H1 (cell line): ENCODE measurements around the gene GIPC2. TPM values are rescaled to one million over a fixed set of nuclear protein-coding genes. Genes with fewer than 3 reads are reported as not detected.

Experiments used
- CTCF ChIA-PET: fragments of 300-600 bp; sonication (Branson Sonifier 250); formaldehyde crosslinking; loops from one replicate; lab custom pipeline; 2021; ENCODE audit not compliant: partially characterized antibody; lab: Charles Lee
- POLR2A ChIA-PET: fragments of 300-600 bp; sonication (Branson Sonifier 250); formaldehyde crosslinking; loops from one replicate; lab custom pipeline; 2021; ENCODE audit warnings: inconsistent platforms; ENCODE audit not compliant: partially characterized antibody; lab: Charles Lee
- DNase-seq, 2 experiments: peaks; one replicate each; pipeline versions ENCODE4 v3.0.0 to v3.0.0-alpha.2; 2010 to 2022; ENCODE audit warnings: low spot score in 2 of 2, low read depth in 1 of 2, mixed read lengths in 1 of 2
- FAIRE-seq: peaks from 2 replicates; lab custom pipeline; 2011; peaks lifted over from hg19 to GRCh38; lab: Jason Lieb, UNC
- H2AFZ ChIP-seq: 2 replicates; pipeline ENCODE4 v1.8.1; 2012; ENCODE audit warnings: low read length, inconsistent platforms
- H2AK5ac ChIP-seq: 2 replicates; pipeline ENCODE4 v1.6.1; 2013; ENCODE audit warnings: low read depth, low read length
- H2BK120ac ChIP-seq: replicated peaks from 2 replicates; pipeline ENCODE3; 2013; ENCODE audit warnings: low read depth, low read length, inconsistent platforms
- H2BK12ac ChIP-seq: 2 replicates; pipeline ENCODE4 v1.6.1; 2013; ENCODE audit warnings: low read depth, low read length
- H2BK15ac ChIP-seq: 2 replicates; pipeline ENCODE4 v1.6.1; 2013; ENCODE audit warnings: low read length
- H2BK20ac ChIP-seq: 2 replicates; pipeline ENCODE4 v1.6.1; 2013; ENCODE audit warnings: low read length
- H2BK5ac ChIP-seq: 2 replicates; pipeline ENCODE4 v1.6.1; 2013; ENCODE audit warnings: low read depth, low read length
- H3K14ac ChIP-seq: 2 replicates; pipeline ENCODE4 v1.6.1; 2013; ENCODE audit warnings: inconsistent platforms; ENCODE audit not compliant: insufficient read length
- H3K18ac ChIP-seq: 2 replicates; pipeline ENCODE4 v1.6.1; 2013; ENCODE audit warnings: low read length; ENCODE audit errors: extremely low read depth
- H3K23ac ChIP-seq: 2 replicates; pipeline ENCODE4 v1.6.1; 2013; ENCODE audit warnings: inconsistent platforms; ENCODE audit not compliant: insufficient read length
- H3K23me2 ChIP-seq: 2 replicates; pipeline ENCODE4 v1.6.1; 2013; ENCODE audit warnings: low read depth, low read length
- H3K27ac ChIP-seq: 2 replicates; pipeline ENCODE4 v1.6.1; 2011; ENCODE audit warnings: low read depth, low read length, inconsistent platforms
- H3K27me3 ChIP-seq, 4 experiments: replicated peaks in 1 of 4; 1 replicate in 1 of 4; 2 replicates in 3 of 4; pipeline versions ENCODE4 v1.6.1 to v1.8.1; 2011 to 2013; ENCODE audit warnings: low read length in 3 of 4, mild to moderate bottlenecking in 3 of 4, inconsistent platforms in 2 of 4, mixed read lengths in 2 of 4, moderate library complexity in 1 of 4; ENCODE audit not compliant: control insufficient read depth in 3 of 4, insufficient read depth in 3 of 4; ENCODE audit errors: extremely low read depth in 1 of 4
- H3K36me3 ChIP-seq, 4 experiments: 2 replicates each; pipeline versions ENCODE4 v1.6.1 to v1.8.1; 2011 to 2013; ENCODE audit warnings: mild to moderate bottlenecking in 4 of 4, low read length in 3 of 4, moderate library complexity in 2 of 4, control low read depth in 1 of 4, inconsistent platforms in 1 of 4; ENCODE audit not compliant: insufficient read depth in 4 of 4, control insufficient read depth in 2 of 4
- H3K4ac ChIP-seq: replicated peaks from 2 replicates; pipeline ENCODE3; 2013; ENCODE audit warnings: low read length, low read depth, mixed read lengths, inconsistent platforms; ENCODE audit not compliant: insufficient read length
- H3K4me1 ChIP-seq, 4 experiments: replicated peaks in 1 of 4; 1 replicate in 1 of 4; 2 replicates in 3 of 4; pipeline versions ENCODE4 v1.6.1 to v1.8.1; 2011 to 2013; ENCODE audit warnings: low read length in 3 of 4, inconsistent platforms in 2 of 4, mixed read lengths in 1 of 4; ENCODE audit not compliant: insufficient read depth in 4 of 4, control insufficient read depth in 3 of 4
- H3K4me2 ChIP-seq, 2 experiments: 2 replicates each; pipeline versions ENCODE4 v1.6.1 to v1.8.1; 2011 to 2013; ENCODE audit warnings: low read depth in 2 of 2, low read length in 2 of 2, control low read depth in 1 of 2, inconsistent platforms in 1 of 2, mild to moderate bottlenecking in 1 of 2; ENCODE audit not compliant: insufficient read depth in 1 of 2
- H3K4me3 ChIP-seq, 4 experiments: fragments of 200-600, 300-600 bp in 1 of 4; sonication (generic), shearing (Covaris generic), sonication (Bioruptor Twin) in 1 of 4; 2 replicates each; pipeline versions ENCODE4 v1.5.1 to v1.8.1; 2011 to 2016; ENCODE audit warnings: low read length in 4 of 4, low read depth in 3 of 4, control low read depth in 2 of 4, inconsistent platforms in 2 of 4, mild to moderate bottlenecking in 2 of 4, mixed read lengths in 1 of 4, moderate library complexity in 1 of 4; ENCODE audit not compliant: insufficient read depth in 2 of 4; ENCODE audit errors: extremely low read depth in 1 of 4
- H3K56ac ChIP-seq: replicated peaks from 2 replicates; pipeline ENCODE3; 2013; ENCODE audit warnings: low read depth, mild to moderate bottlenecking, mixed read lengths, low read length, inconsistent platforms; ENCODE audit not compliant: insufficient read length
- H3K79me1 ChIP-seq: 2 replicates; pipeline ENCODE4 v1.6.1; 2013; ENCODE audit warnings: low read depth, low read length, control low read depth
- H3K79me2 ChIP-seq, 2 experiments: 2 replicates each; pipeline versions ENCODE4 v1.6.1 to v1.8.1; 2012 to 2013; ENCODE audit warnings: low read length in 2 of 2, mild to moderate bottlenecking in 2 of 2, inconsistent platforms in 1 of 2; ENCODE audit not compliant: insufficient read depth in 2 of 2, control insufficient read depth in 1 of 2
- H3K9ac ChIP-seq, 4 experiments: replicated peaks in 1 of 4; 1 replicate in 1 of 4; 2 replicates in 3 of 4; pipeline versions ENCODE4 v1.6.1 to v1.8.1; 2011 to 2013; ENCODE audit warnings: low read depth in 3 of 4, low read length in 3 of 4, control low read depth in 2 of 4, mild to moderate bottlenecking in 2 of 4, moderate library complexity in 2 of 4, inconsistent platforms in 1 of 4; ENCODE audit errors: extremely low read depth in 1 of 4
- H3K9me3 ChIP-seq, 2 experiments: 2 replicates each; pipeline versions ENCODE4 v1.6.1 to v1.8.1; 2012 to 2013; ENCODE audit warnings: mild to moderate bottlenecking in 2 of 2, moderate library complexity in 2 of 2, control low read depth in 1 of 2, inconsistent platforms in 1 of 2, low read depth in 1 of 2, low read length in 1 of 2, mixed read lengths in 1 of 2; ENCODE audit not compliant: insufficient read depth in 2 of 2
- H4K20me1 ChIP-seq, 2 experiments: replicated peaks in 1 of 2; 2 replicates each; pipeline versions ENCODE3 to v1.8.1; 2011 to 2013; ENCODE audit warnings: inconsistent platforms in 2 of 2, low read length in 2 of 2, mild to moderate bottlenecking in 1 of 2; ENCODE audit not compliant: insufficient read depth in 2 of 2, control insufficient read depth in 1 of 2
- H4K5ac ChIP-seq: 2 replicates; pipeline ENCODE4 v1.6.1; 2013; ENCODE audit warnings: low read length, low read depth, mixed read lengths, inconsistent platforms; ENCODE audit not compliant: insufficient read length
- H4K8ac ChIP-seq: 2 replicates; pipeline ENCODE4 v1.8.0; 2013; ENCODE audit warnings: mild to moderate bottlenecking, moderate library complexity, low read length, inconsistent platforms; ENCODE audit not compliant: insufficient read depth; ENCODE audit errors: extremely low read depth
- H4K91ac ChIP-seq: replicated peaks from 2 replicates; pipeline ENCODE3; 2013; ENCODE audit warnings: low read length, mixed read lengths, inconsistent platforms; ENCODE audit not compliant: insufficient read length
- BACH1 ChIP-seq: IDR thresholded peaks from 2 replicates; pipeline ENCODE4 v1.6.1; 2012; ENCODE audit warnings: low read length, improper control_type of control experiment
- BCL11A ChIP-seq, 2 experiments: IDR thresholded peaks; one replicate each; pipeline ENCODE4 v1.6.1; 2011; ENCODE audit warnings: low read depth in 2 of 2, low read length in 2 of 2, mild to moderate bottlenecking in 2 of 2
- EGR1 ChIP-seq: IDR thresholded peaks from 2 replicates; pipeline ENCODE4 v1.6.1; 2011; ENCODE audit warnings: low read depth, low read length, borderline replicate concordance
- FOSL1 ChIP-seq: IDR thresholded peaks from 2 replicates; pipeline ENCODE4 v1.6.1; 2011; ENCODE audit warnings: mild to moderate bottlenecking, low read depth, low read length, moderate library complexity; ENCODE audit not compliant: insufficient read depth
- HDAC6 ChIP-seq: IDR thresholded peaks from one replicate; pipeline ENCODE4 v1.7.1; 2012; ENCODE audit warnings: low read depth, mild to moderate bottlenecking, inconsistent platforms, low read length, moderate library complexity
- JUN ChIP-seq: IDR thresholded peaks from 2 replicates; pipeline ENCODE4 v1.6.1; 2011; ENCODE audit warnings: low read depth, mild to moderate bottlenecking, improper control_type of control experiment, low read length
- KDM4A ChIP-seq: IDR thresholded peaks from one replicate; pipeline ENCODE4 v1.7.1; 2012; ENCODE audit warnings: low read depth, mild to moderate bottlenecking, moderate library complexity, low read length, inconsistent platforms; ENCODE audit not compliant: severe bottlenecking
- KDM5A ChIP-seq: fragments of 200-600 bp; IDR thresholded peaks from 2 replicates; pipeline ENCODE4 v1.7.1; 2012; ENCODE audit warnings: mild to moderate bottlenecking, low read length, inconsistent platforms, mixed read lengths
- SIX5 ChIP-seq: IDR thresholded peaks from 2 replicates; pipeline ENCODE4 v1.6.1; 2011; ENCODE audit warnings: mild to moderate bottlenecking, low read depth, low read length
- SP1 ChIP-seq: IDR thresholded peaks from 2 replicates; pipeline ENCODE4 v1.6.1; 2011; ENCODE audit warnings: low read depth, low read length
- SP2 ChIP-seq: IDR thresholded peaks from 2 replicates; pipeline ENCODE4 v1.6.1; 2012; ENCODE audit warnings: mild to moderate bottlenecking, low read length, inconsistent platforms
- SUZ12 ChIP-seq: fragments of 200-600 bp; sonication (generic); IDR thresholded peaks from 2 replicates; pipeline ENCODE4 v1.6.1; 2012; ENCODE audit warnings: mild to moderate bottlenecking, inconsistent platforms, low read length, moderate library complexity, mixed read lengths
- TCF12 ChIP-seq: IDR thresholded peaks from 2 replicates; pipeline ENCODE4 v1.6.1; 2011; ENCODE audit warnings: low read depth, mild to moderate bottlenecking, low read length
- TEAD4 ChIP-seq: IDR thresholded peaks from 2 replicates; pipeline ENCODE4 v1.6.1; 2012; ENCODE audit warnings: low read depth, low read length, inconsistent platforms, mixed read lengths
- YY1 ChIP-seq: IDR thresholded peaks from 2 replicates; pipeline ENCODE4 v1.6.1; 2011; ENCODE audit warnings: low read depth, mild to moderate bottlenecking, low read length
- WGBS, 2 experiments: shearing (Covaris generic) in 1 of 2; methylation state at CpG; one replicate each; pipeline versions ENCODE4 v1.1.6 to v1.1.7; 2013 to 2015; ENCODE audit warnings: low lambda C conversion rate in 2 of 2, mixed read lengths in 2 of 2, inconsistent platforms in 1 of 2, low coverage in 1 of 2, missing lambda C conversion rate in 1 of 2; ENCODE audit not compliant: insufficient replicate concordance in 2 of 2, insufficient coverage in 1 of 2, insufficient read length in 1 of 2; ENCODE audit errors: extremely low coverage in 1 of 2, missing lambda C conversion rate in 1 of 2; 5-methylcytosine and 5-hydroxymethylcytosine counted together
- polyA plus RNA-seq, 7 experiments: library from polyadenylated mRNA; depleted of rRNA in 3 of 7; stranded (reverse) in 5 of 7; unstranded in 2 of 7; fragments of >200 nt in 5 of 7; fragments of 200-250 nt in 2 of 7; gene quantifications; 1 replicate in 5 of 7; 2 replicates in 1 of 7; 4 replicates in 1 of 7; pipeline versions ENCODE4 v1.2.1 to v1.2.3, GENCODE V29; 2011 to 2013; ENCODE audit warnings: missing spikeins in 2 of 7, mixed read lengths in 2 of 7
- total RNA-seq: library from RNA; stranded (reverse); fragmentation: NEBNext Ultra II Directional; extraction: Animal tissue kit (Norgen Biotek cat#: 25700); gene quantifications from 2 replicates; pipeline ENCODE4 v1.2.1, GENCODE V29; 2021

Gene GIPC2
- total and polyA plus RNA-seq, 2 of the 8 experiments (the other 6 are each of a cell fraction or from before 2014, with no cell fraction given), result 0.29 to 0.69 TPM

DNA sequence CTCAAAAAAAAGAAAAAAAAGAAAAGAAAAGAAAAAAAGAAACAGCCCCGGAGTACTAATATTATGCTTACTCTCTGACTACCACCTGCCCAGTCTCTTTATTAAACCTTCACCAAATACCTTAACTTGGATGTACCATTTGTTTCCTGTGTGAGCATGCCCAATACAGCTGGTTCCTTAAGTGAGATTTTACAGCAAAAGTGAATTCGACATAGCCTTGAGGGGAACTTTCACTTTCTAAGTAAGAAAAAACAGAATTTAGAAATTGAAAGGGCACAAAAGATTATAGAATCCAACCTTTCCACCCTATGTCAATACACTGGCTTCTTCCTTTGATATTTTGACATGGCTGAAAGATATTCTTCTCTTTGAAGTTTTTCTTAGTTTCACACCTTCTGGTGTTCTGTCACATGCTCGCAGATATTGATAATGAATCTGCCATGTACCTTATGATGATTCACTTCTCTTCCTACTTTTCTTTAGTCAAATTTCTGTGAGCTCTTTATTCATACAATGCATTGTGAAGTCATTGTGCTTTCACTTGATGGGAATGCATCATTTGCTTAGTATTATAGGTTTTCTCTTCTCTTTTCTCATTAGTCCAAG is 5.2 kb upstream of the GIPC2 start:
- Histone ChIP-seq H2BK20ac (no peak overlapping the region), H4K5ac (no peak overlapping the region), H3K4ac (no peak overlapping the region), H3K36me3 (no peaks in the 10 kb centered on the region), H3K14ac (no peak overlapping the region), H3K9ac (no peak overlapping the region), H3K79me1 (no peaks in the 10 kb centered on the region), H3K27me3 (peaks cover 4 to 8% (median 7%) of the 10 kb centered on the region in 4 experiments), H3K27ac (no peak overlapping the region), H3K4me3 (no peak overlapping the region), H3K9me3 (no peaks in the 10 kb centered on the region), H3K18ac (no peak overlapping the region), H2AK5ac (no peak overlapping the region), H4K20me1 (no peaks in the 10 kb centered on the region), H3K79me2 (no peaks in the 10 kb centered on the region), H2BK15ac (no peak overlapping the region), H3K4me2 (no peak overlapping the region), H2BK5ac (no peak overlapping the region), H4K8ac (no peak overlapping the region), H2BK120ac (no peak overlapping the region), H3K56ac (no peak overlapping the region), H4K91ac (no peak overlapping the region), H3K4me1 (peaks cover 0 to 4% (median 4%) of the 10 kb centered on the region in 4 experiments; a peak in 2 of 7 replicates), H3K23me2 (peaks cover 4% of the 10 kb centered on the region; the same call in 1 of the 2 replicates), H2BK12ac (no peak overlapping the region), H3K23ac (no peak overlapping the region), H2AFZ (no peak overlapping the region)
- FAIRE-seq, result no peak
- 86% methylated on average over 3 of the region's 3 CpGs; no CpG with 5 or more reads in 1 of the 2 experiments for WGBS, 2 experiments
- no peak for DNase-seq
- POLR2A ChIA-PET, result interaction anchor here (1.6 to 1.8 kb wide), 2 partner anchors 36 to 65 kb away, joined by 5 to 6 read pairs; partner anchors contain the start of gene DNAJB4
- CTCF ChIA-PET, result interaction anchor here (0.8 to 0.9 kb wide), 4 partner anchors 35 to 125 kb away, joined by 3 to 4 read pairs (median 3); no protein-coding TSS in a partner anchor
- no peak for TF ChIP-seq YY1
- no peak for TF ChIP-seq TEAD4
- TF ChIP-seq SIX5, result no peak
- TF ChIP-seq TCF12, result no peak
- no peak for TF ChIP-seq BACH1
- TF ChIP-seq JUN, result no peak
- TF ChIP-seq EGR1, result no peak
- TF ChIP-seq KDM4A, result no peak
- TF ChIP-seq KDM5A, result no peak
- TF ChIP-seq HDAC6, result no peak
- TF ChIP-seq SUZ12, result no peak
- TF ChIP-seq BCL11A (IDR thresholded peaks at IDR 0.05; ENCODE audit: low read depth in 2 of 2, low read length in 2 of 2), result no peak
- no peak for TF ChIP-seq FOSL1
- no peak for TF ChIP-seq SP2
- TF ChIP-seq SP1, result no peak
